Spinal cord (tissue), 10 donors: ENCODE data around the gene RPS16. TPM values are rescaled to one million over a fixed set of nuclear protein-coding genes. Genes with fewer than 3 reads are reported as not detected.

ENCODE experiments used
- DNase-seq, 6 donors: peaks; one replicate each; pipeline versions ENCODE4 v3.0.0 to v3.0.0-alpha.2; 2013 to 2015; ENCODE audit warnings: low spot score in 6 of 6, low read depth in 4 of 6
- H3K27ac ChIP-seq: one replicate; pipeline ENCODE4 v1.5.1; 2013; ENCODE audit warnings: low read depth, low read length, control low read depth
- H3K27me3 ChIP-seq: one replicate; pipeline ENCODE4 v1.6.1; 2013; ENCODE audit warnings: low read length; ENCODE audit not compliant: control insufficient read depth, insufficient read depth
- H3K36me3 ChIP-seq: one replicate; pipeline ENCODE4 v1.6.1; 2013; ENCODE audit warnings: low read length; ENCODE audit not compliant: control insufficient read depth, insufficient read depth
- H3K4me1 ChIP-seq: one replicate; pipeline ENCODE4 v1.6.1; 2013; ENCODE audit warnings: low read length; ENCODE audit not compliant: control insufficient read depth, insufficient read depth
- H3K4me3 ChIP-seq: one replicate; pipeline ENCODE4 v1.5.1; 2013; ENCODE audit warnings: low read depth, low read length, control low read depth
- H3K9me3 ChIP-seq: one replicate; pipeline ENCODE4 v1.6.1; 2013; ENCODE audit warnings: low read length; ENCODE audit not compliant: control insufficient read depth, insufficient read depth
- WGBS: methylation state at CpG from one replicate; pipeline ENCODE4 v1.1.5; 2013; ENCODE audit warnings: missing lambda C conversion rate; ENCODE audit not compliant: insufficient coverage; 5-methylcytosine and 5-hydroxymethylcytosine counted together
- polyA plus RNA-seq, 2 donors: library from polyadenylated mRNA; unstranded; fragments of 120-200 nt; gene quantifications; one replicate each; pipeline ENCODE4 v1.2.1, GENCODE V29; 2013; ENCODE audit not compliant: insufficient read length in 2 of 2
- total RNA-seq, 2 donors: library from RNA; depleted of rRNA in 1 of 2; stranded (reverse); fragments of 120-200 nt in 1 of 2; fragments of >200 nt in 1 of 2; gene quantifications; one replicate each; pipeline versions ENCODE4 v1.2.3 to v1.2.4, GENCODE V29; 2013 to 2014
- donor health status: healthy.

Gene RPS16
- total and polyA plus RNA-seq, 4 donors = 32.0 to 921 (median 492) TPM

DNA sequence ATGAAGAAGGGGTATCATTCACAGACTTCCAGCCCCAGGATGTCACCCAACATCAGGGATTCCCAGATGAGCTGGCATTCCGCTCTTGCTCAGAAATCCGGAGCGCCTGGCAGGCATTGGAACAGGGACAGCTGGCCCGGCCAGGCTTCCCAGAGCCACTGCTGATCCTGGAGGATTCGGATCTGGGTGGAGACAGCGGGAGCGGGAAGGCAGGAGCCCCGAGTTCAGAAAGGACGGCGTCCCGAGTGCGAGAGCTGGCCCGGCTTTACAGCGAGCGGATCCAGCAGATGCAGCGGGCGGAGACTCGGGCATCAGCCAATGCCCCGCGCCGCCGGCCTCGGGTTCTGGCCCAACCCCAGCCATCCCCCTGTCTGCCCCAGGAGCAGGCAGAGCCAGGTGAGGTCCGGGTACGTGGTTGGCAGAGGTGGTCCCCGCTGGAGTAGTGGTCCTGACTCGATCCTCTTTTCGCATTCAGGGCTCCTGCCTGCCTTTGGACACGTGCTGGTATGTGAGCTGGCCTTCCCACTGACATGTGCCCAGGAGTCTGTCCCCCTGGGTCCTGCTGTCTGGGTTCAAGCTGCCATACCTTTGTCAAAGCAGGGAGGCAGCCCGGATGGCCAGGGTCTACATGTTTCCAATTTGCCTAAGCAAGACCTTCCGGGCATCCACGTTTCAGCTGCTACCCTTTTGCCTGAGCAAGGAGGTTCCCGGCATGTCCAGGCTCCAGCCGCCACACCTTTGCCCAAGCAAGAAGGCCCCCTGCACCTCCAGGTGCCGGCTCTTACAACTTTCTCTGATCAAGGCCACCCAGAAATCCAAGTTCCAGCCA is 12.3 kb downstream of the RPS16 start:
- Histone ChIP-seq H3K9me3 (no peaks in the 10 kb centered on the region), H3K27me3 (no peaks in the 10 kb centered on the region), H3K4me1 (peaks cover 5% of the 10 kb centered on the region), H3K27ac (no peak overlapping the region), H3K36me3 (peaks cover 68% of the 10 kb centered on the region), H3K4me3 (no peak overlapping the region)
- no peak for DNase-seq
- whole genome bisulfite sequencing = 93% methylated on average over 35 of the region's 35 CpGs

GRCh38 chr19:39422020-39422419 is 13.7 kb downstream of the RPS16 start:
- no peak overlapping the region for H3K27ac ChIP-seq
- peaks cover 82% of the 10 kb centered on the region for H3K36me3 ChIP-seq
- WGBS = 100% methylated on average over 2 of the region's 5 CpGs
- no peaks in the 10 kb centered on the region for H3K4me1 ChIP-seq
- H3K27me3 ChIP-seq = no peaks in the 10 kb centered on the region
- no peak for DNase-seq
- H3K9me3 ChIP-seq = no peaks in the 10 kb centered on the region
- no peak overlapping the region for H3K4me3 ChIP-seq

DNA sequence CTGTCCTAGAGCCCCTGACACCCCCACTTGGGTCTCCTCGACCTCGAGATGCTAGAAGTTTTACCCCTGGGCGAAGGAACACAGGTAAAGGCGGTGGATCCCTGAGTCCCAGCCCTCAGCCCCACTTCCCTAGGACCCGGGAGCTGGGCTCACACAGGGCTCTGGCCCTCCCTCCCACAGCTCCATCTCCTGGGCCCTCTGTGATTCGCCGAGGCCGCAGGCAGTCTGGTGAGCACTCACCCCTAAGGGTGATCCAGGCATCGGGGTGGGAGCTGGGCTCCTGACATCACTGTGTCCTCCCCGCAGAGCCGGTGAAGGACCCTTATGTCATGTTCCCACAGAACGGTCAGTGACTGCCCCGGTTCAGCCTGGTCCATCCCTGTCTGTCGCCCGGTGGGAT is 15.0 kb downstream of the RPS16 start:
- H3K9me3 ChIP-seq = no peaks in the 10 kb centered on the region
- WGBS = 95% methylated on average over 11 of the region's 15 CpGs

DNA sequence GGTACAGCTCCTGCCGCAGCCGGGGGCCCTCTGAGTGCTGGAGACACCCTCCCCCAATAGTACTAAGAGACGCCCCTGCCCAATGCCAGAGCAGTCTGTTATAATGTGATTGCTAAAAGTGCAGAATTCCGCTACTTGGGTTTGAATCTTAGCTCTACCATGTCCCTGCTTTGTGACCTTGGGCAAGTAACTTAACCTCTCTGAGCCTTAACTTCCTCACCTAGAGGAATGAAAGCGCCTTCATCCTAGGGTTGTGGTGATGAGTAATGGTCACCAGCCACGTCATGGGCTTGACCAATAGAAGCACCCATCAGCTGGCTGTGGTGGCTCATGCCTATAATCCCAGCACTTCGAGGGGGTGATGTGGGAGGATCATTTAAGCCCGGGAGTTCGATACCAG is 16.7 kb downstream of the RPS16 start:
- no peaks in the 10 kb centered on the region for H3K27me3 ChIP-seq
- 100% methylated on average over 2 of the region's 9 CpGs for WGBS
- no peak overlapping the region for H3K27ac ChIP-seq
- H3K4me3 ChIP-seq = no peak overlapping the region
- peaks cover 94% of the 10 kb centered on the region for H3K36me3 ChIP-seq
- DNase-seq = no peak
- peaks cover 22% of the 10 kb centered on the region for H3K4me1 ChIP-seq
- no peaks in the 10 kb centered on the region for H3K9me3 ChIP-seq

More for the DNA sequence above, 15.0 kb downstream of the RPS16 start:
- H3K27ac ChIP-seq = no peak overlapping the region
- H3K27me3 ChIP-seq = no peaks in the 10 kb centered on the region
- peaks cover 95% of the 10 kb centered on the region for H3K36me3 ChIP-seq
- DNase-seq = no peak
- H3K4me1 ChIP-seq = peaks cover 5% of the 10 kb centered on the region
- H3K4me3 ChIP-seq = no peak overlapping the region

- H3K36me3 ChIP-seq = peaks cover 80% of the 10 kb centered on the region
- WGBS = 89% methylated on average over 21 of the region's 30 CpGs
These were observed 18.1 kb downstream of the RPS16 start for GRCh38 chr19:39417463-39418181.

GRCh38 chr19:39416152-39417120 is 19.3 kb downstream of the RPS16 start:
- Histone ChIP-seq H3K4me3 (no peak overlapping the region), H3K4me1 (peaks cover 27% of the 10 kb centered on the region), H3K36me3 (peaks cover 69% of the 10 kb centered on the region), H3K27me3 (no peaks in the 10 kb centered on the region), H3K9me3 (no peaks in the 10 kb centered on the region), H3K27ac (no peak overlapping the region)
- no peak for DNase-seq
- 75% methylated on average over 15 of the region's 27 CpGs for WGBS

More at GRCh38 chr19:39417463-39418181, 18.1 kb downstream of the RPS16 start:
- no peak overlapping the region for H3K4me3 ChIP-seq
- no peaks in the 10 kb centered on the region for H3K9me3 ChIP-seq
- DNase-seq = no peak
- no peak overlapping the region for H3K27ac ChIP-seq
- H3K27me3 ChIP-seq = no peaks in the 10 kb centered on the region
- H3K4me1 ChIP-seq = peaks cover 27% of the 10 kb centered on the region

GRCh38 chr19:39415111-39416046 is 20.4 kb downstream of the RPS16 start:
- peaks cover 58% of the 10 kb centered on the region for H3K36me3 ChIP-seq
- no peak for DNase-seq
- H3K27ac ChIP-seq = no peak overlapping the region
- H3K27me3 ChIP-seq = peaks cover 4% of the 10 kb centered on the region
- WGBS = 63% methylated on average over 35 of the region's 35 CpGs
- peaks cover 38% of the 10 kb centered on the region for H3K4me1 ChIP-seq
- H3K4me3 ChIP-seq = peak overlapping the region; percentile 91
- H3K9me3 ChIP-seq = no peaks in the 10 kb centered on the region

GRCh38 chr19:39413911-39414608 is 21.7 kb downstream of the RPS16 start:
- 16% methylated on average over 18 of the region's 18 CpGs for WGBS
- Histone ChIP-seq H3K4me3 (peak overlapping the region; percentile 91), H3K4me1 (peaks cover 49% of the 10 kb centered on the region), H3K36me3 (peaks cover 45% of the 10 kb centered on the region), H3K9me3 (no peaks in the 10 kb centered on the region), H3K27ac (peak overlapping the region; percentile 98), H3K27me3 (peaks cover 13% of the 10 kb centered on the region)
- DNase-seq = peak in 1 of 6 donors; percentile 65
